ENCODE data around the gene DPP4. TPM values are rescaled to one million over a fixed set of nuclear protein-coding genes. Genes with fewer than 3 reads are reported as not detected.

The DPP4 gene
- total and polyA plus RNA-seq, 2 of the 13 experiments (the other 11 are each of a cell fraction or from before 2014, with no cell fraction given) = 39.4 to 109 TPM

GRCh38 chr2:162111958-162112850, 38.2 kb upstream of the DPP4 start (continued):
- TF ChIP-seq, protein P1, sequence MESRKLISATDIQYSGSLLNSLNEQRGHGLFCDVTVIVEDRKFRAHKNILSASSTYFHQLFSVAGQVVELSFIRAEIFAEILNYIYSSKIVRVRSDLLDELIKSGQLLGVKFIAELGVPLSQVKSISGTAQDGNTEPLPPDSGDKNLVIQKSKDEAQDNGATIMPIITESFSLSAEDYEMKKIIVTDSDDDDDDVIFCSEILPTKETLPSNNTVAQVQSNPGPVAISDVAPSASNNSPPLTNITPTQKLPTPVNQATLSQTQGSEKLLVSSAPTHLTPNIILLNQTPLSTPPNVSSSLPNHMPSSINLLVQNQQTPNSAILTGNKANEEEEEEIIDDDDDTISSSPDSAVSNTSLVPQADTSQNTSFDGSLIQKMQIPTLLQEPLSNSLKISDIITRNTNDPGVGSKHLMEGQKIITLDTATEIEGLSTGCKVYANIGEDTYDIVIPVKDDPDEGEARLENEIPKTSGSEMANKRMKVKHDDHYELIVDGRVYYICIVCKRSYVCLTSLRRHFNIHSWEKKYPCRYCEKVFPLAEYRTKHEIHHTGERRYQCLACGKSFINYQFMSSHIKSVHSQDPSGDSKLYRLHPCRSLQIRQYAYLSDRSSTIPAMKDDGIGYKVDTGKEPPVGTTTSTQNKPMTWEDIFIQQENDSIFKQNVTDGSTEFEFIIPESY (CRISPR knock-in tag; IDR thresholded peaks at IDR 0.05) = no peak
- TF ChIP-seq KLF12 (CRISPR knock-in tag; IDR thresholded peaks at IDR 0.05; ENCODE audit: borderline replicate concordance) = no peak
- TF ChIP-seq BCL3 (CRISPR knock-in tag; IDR thresholded peaks at IDR 0.05) = 0 out of 2 replicates have a peak, but pooled peaks have one; percentile 37
- no peak for TF ChIP-seq ZKSCAN5 (CRISPR knock-in tag; IDR thresholded peaks at IDR 0.05)
- TF ChIP-seq DPF2 (CRISPR knock-in tag; IDR thresholded peaks at IDR 0.05; ENCODE audit: borderline replicate concordance, low read depth) = no peak
- TF ChIP-seq ZNF792 (CRISPR knock-in tag; IDR thresholded peaks at IDR 0.05) = no peak
- TF ChIP-seq ZFP82 (CRISPR knock-in tag; IDR thresholded peaks at IDR 0.05; ENCODE audit: borderline replicate concordance) = no peak
- TF ChIP-seq RERE (CRISPR knock-in tag; IDR thresholded peaks at IDR 0.05; ENCODE audit: low read depth) = peak; percentile 63; the same call in 1 of the 2 replicates
- TF ChIP-seq EHMT2 (IDR thresholded peaks at IDR 0.05; ENCODE audit: borderline replicate concordance, low read depth, low read length) = peak; percentile 77; the same call in 1 of the 2 replicates
- TF ChIP-seq TMF1 (CRISPR knock-in tag; IDR thresholded peaks at IDR 0.05; ENCODE audit: low read depth) = no peak
- no peak for TF ChIP-seq CSRNP2 (CRISPR knock-in tag; conservative IDR thresholded peaks at IDR 0.05; ENCODE audit: low read depth)
- TF ChIP-seq KAT7 (CRISPR knock-in tag; IDR thresholded peaks at IDR 0.05; ENCODE audit: borderline replicate concordance) = no peak; the same call in 1 of the 2 replicates
- peak in 1 of 2 experiments; percentile 66; a peak in 2 of 4 replicates for TF ChIP-seq ATF4 (CRISPR knock-in tag; IDR thresholded peaks at IDR 0.05)
- peak; percentile 59; the same call in 1 of the 2 replicates for TF ChIP-seq TCF7L2 (IDR thresholded peaks at IDR 0.05; ENCODE audit: low read depth, low read length)
- peak; percentile 52; the same call in 1 of the 2 replicates for TF ChIP-seq ERF (CRISPR knock-in tag; IDR thresholded peaks at IDR 0.05)
- TF ChIP-seq SOX5 (CRISPR knock-in tag; IDR thresholded peaks at IDR 0.05; ENCODE audit: borderline replicate concordance) = peak; percentile 82
